ENCODE measurements around the gene NCAPG2.

DNA sequence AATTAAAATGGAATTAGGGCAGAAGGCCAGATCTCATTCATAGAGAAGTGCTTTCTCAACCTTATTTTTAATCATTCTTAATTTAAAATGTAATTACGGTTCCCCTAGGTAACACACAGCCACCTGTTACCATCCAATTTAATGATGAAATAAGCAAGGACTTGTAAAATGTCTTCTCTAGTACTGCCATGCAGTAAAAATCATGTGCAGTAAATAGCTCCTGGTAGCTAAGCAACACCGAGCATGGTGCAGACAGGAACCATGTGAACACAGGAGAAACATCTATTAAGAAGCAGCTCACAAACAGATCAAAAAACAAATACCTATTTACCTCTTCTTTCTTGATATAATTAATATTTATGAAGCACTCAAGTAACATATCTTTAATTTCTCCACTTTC lies 15.1 kb downstream of the NCAPG2 start:
- TF ChIP-seq, protein P1, sequence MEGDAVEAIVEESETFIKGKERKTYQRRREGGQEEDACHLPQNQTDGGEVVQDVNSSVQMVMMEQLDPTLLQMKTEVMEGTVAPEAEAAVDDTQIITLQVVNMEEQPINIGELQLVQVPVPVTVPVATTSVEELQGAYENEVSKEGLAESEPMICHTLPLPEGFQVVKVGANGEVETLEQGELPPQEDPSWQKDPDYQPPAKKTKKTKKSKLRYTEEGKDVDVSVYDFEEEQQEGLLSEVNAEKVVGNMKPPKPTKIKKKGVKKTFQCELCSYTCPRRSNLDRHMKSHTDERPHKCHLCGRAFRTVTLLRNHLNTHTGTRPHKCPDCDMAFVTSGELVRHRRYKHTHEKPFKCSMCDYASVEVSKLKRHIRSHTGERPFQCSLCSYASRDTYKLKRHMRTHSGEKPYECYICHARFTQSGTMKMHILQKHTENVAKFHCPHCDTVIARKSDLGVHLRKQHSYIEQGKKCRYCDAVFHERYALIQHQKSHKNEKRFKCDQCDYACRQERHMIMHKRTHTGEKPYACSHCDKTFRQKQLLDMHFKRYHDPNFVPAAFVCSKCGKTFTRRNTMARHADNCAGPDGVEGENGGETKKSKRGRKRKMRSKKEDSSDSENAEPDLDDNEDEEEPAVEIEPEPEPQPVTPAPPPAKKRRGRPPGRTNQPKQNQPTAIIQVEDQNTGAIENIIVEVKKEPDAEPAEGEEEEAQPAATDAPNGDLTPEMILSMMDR (conservative IDR thresholded peaks at IDR 0.05; ENCODE audit: low read length), result no peak
- TF ChIP-seq EZH2phosphoT487 (IDR thresholded peaks at IDR 0.05; ENCODE audit: borderline replicate concordance, low read depth, low read length), result no peak
